ENCODE measurements around the gene TGM2.

Gene TGM2

DNA sequence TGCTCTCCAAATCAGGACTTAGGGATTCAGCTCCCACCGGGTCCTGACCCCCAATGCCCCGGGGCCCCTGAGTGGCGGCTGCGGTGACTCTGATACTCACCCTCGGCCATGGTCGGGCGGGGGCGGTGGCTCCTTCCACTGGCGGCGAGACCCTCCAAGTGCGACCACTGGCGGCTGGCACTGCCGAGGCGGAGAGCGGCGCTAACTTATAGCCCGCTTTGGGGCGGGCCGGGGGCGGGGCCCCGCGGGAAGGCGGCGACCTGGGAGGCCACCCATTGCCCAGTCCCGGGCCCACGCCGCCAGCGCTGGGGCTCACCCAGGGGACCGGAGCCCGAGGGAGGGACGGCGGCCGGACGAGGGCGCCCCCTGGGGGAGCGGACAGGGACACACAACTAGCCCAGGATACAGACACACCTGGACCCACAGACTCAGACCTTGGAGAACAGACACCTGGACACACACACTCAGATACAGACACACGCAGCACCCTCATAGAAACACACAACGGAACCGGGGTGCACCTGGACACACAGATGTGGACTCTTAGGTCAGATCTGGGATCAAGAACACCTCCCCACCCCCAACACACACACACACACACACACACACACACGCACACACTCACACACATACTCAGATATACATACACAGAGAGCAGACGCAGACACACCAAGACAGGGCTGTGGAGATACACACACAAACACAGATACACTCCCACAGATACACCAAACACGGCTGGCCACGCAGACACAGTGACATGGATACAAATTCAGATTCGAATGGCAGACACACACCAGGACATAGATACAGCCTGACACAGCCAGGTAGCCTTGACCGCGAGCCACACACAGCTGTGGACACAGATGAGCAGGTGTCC is at the start of gene TGM2:
TSS of gene TGM2 (minus strand) at position 182 of the 877 bp plus-strand sequence. CDS start at position 110, 72 bp downstream.
- no peak within 1 kb of the TSS for H3K27ac Mint-ChIP-seq
- no peaks in the 10 kb centered on the region for H3K36me3 Mint-ChIP-seq
- H3K4me1 Mint-ChIP-seq (ENCODE audit: low read depth): peaks cover 3% of the 10 kb centered on the region
- H3K4me3 Mint-ChIP-seq: no peak within 1 kb of the TSS
- no peaks in the 10 kb centered on the region for H3K9me3 Mint-ChIP-seq (ENCODE audit: low read depth)
- peaks cover 19% of the 10 kb centered on the region for H3K27me3 Mint-ChIP-seq

DNA sequence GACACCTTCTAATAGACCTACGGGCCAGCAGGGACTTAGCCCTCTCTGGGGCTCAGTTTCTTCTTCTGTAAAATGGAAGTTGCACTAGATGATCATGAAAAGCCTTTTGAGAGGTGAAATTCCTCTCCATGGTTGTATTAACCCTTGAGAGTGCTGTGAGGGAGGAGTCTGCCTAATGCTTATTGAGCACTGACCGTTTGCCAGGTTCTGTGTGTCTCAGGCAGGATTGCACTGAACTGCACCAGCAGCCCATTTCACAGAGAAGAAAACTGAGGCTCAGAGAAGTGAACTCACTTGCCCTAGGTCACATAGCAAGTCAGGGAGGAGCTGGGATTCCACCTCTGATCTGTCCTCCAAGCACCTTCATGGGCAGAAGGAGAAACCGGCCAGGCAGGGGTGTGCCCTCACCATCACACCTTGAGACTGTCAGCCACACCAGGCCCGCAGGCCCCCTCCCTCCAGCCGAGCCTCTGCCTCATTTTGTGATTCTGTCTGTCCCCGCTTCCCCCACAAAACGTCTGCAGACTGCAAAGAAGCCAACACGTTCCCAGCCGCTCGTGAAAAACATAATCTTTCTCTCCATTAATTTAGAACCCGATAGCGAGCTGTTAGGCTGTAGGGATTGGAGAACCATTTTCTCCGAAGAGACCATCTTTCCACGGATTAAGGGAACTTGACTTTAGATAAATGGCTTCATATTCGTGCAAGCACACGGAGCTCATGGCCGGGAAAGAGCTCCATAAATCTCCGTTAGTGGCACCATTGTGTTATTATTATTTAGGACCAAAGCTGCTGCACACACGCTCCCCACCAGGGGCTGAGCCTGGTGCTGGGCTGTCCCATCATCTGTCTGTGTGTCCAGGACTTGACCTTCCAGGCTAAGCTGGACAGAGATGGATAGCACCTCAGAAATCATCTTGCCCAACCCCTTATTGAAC is 49.5 kb upstream of the TGM2 start:
- no peaks in the 10 kb centered on the region for H3K9me3 Mint-ChIP-seq (ENCODE audit: low read depth)
- H3K4me3 Mint-ChIP-seq: no peak overlapping the region
- no peak overlapping the region for H3K27ac Mint-ChIP-seq
- no peaks in the 10 kb centered on the region for H3K36me3 Mint-ChIP-seq
- H3K4me1 Mint-ChIP-seq (ENCODE audit: low read depth): no peaks in the 10 kb centered on the region
- H3K27me3 Mint-ChIP-seq: peaks cover 4% of the 10 kb centered on the region

DNA sequence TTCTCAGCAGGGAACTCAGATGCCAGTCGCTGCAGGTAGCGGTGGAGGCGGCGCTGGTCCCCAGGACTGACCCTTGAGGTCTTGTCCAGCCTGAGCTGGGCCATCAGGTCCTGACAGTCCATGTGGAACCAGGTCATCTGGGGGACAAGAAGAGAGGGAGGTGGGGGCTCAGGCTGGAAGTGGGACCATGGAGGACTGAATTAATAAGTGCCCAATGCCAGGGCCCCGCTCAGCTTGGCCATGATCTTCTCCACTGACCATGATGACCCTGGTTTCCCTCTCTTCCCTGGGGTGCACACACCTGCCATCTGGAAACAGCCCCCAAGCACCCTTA is 48.5 kb upstream of the TGM2 start:
- H3K9me3 Mint-ChIP-seq (ENCODE audit: low read depth): no peaks in the 10 kb centered on the region
- no peaks in the 10 kb centered on the region for H3K4me1 Mint-ChIP-seq (ENCODE audit: low read depth)
- H3K4me3 Mint-ChIP-seq: no peak overlapping the region
- H3K27ac Mint-ChIP-seq: no peak overlapping the region
- peaks cover 2% of the 10 kb centered on the region for H3K27me3 Mint-ChIP-seq
- H3K36me3 Mint-ChIP-seq: no peaks in the 10 kb centered on the region

DNA sequence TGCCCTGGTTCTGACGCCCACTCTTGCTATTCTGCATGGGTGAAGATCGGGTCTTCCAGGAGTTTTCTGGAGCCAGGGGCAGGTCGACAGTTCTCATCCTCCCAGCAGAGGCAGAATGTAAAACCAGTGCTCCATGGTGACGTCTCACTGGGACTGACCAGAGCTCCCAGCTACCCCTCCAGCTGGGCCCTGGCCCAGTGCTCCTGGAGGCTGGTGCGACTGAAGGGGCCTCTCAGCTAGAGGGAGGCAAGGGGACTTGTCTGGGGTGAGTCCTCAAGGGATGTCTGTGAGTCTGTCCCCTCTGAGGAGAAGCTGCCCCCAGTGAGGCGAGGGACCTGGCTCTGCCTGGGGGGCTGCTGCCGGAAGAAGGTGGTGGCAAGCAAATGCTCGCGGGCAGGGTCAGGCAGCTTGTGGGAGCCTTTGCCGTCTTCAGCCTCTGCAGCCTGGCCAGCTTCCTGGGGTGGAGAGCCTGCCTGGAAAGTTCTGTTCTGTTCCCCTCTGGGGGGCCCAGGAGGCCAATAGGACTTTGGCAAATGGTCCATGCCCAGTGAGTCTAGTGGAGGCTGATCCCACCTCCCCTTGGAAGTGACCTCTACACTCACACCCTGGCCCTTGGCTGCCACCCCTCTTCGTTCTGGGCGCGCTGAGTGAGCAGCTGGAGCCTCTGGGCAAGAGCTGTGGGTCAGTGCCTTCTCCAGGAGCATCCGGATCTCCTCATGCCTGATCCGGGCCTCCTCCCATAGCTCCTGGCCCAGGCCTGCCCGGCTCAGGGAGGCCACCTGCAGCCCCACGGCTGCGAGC is 47.9 kb upstream of the TGM2 start:
- Mint-ChIP-seq H3K27me3 (peaks cover 2% of the 10 kb centered on the region), H3K4me1 (ENCODE audit: low read depth) (no peaks in the 10 kb centered on the region), H3K36me3 (no peaks in the 10 kb centered on the region), H3K9me3 (ENCODE audit: low read depth) (no peaks in the 10 kb centered on the region), H3K27ac (no peak overlapping the region), H3K4me3 (no peak overlapping the region)

DNA sequence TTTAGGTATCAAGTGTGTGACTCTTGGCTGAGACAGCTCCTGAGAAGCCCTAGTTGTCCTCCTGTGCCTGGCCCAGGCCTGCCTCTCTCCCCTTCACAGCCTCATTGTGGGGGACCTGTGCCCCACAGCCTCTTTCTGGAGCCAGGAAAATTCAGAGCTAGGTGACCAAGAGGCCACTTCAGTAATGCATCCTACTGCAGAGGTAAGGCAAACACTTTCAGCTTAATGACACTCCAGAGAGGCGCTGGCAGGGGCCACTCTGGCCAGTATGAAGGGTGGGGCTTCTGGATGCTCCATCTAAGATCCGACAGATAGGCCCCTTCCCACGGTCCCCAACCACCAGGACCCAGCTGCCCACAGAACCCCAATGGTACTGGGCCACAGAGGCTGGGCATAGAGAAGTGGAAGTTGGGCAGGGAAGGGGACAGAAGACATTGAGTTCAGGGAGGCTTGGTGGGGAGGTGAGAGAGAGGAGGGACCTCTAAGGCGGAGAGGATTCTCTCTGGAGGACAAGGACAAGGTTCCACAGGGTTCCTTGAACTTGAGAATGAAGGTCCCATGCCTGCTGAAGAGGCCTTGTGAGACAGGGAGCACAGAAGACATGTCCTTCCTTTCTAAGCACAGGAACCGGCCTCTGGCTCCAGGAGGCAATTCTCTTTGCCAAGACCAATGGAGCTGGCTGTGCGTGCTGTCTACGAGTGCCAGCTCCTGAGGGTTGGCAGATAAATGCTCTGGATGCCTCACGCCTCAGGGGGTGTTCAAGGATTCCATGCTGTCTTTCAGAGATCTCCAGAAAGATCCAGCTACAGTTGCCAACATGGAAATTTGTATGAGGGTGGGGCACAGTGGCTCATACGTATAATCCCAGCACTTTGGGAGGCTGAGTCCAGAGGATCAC is 46.4 kb upstream of the TGM2 start:
- H3K4me1 Mint-ChIP-seq (ENCODE audit: low read depth): no peaks in the 10 kb centered on the region

DNA sequence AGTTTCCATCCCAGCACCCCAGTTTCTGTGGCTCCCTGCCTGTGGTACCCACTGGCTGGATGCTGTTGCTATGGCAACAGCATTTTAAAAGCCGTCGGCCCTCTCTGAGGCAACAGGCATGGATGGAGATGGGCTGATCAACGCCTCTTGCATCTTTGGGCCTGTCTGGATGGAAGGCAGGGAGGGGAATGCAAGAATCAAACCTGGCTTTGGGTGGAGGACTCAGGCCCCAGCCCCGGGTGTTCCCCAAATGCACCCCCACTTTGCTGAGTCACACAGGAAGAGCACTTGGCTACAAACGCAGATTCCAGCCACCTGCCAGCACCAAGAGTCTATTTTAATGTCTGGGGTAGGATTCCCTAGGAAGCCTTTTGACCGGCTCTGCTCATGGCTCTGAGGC is 45.7 kb upstream of the TGM2 start:
- no peaks in the 10 kb centered on the region for H3K4me1 Mint-ChIP-seq (ENCODE audit: low read depth)
- no peak overlapping the region for H3K27ac Mint-ChIP-seq
- no peak overlapping the region for H3K4me3 Mint-ChIP-seq
- H3K36me3 Mint-ChIP-seq: no peaks in the 10 kb centered on the region
- H3K9me3 Mint-ChIP-seq (ENCODE audit: low read depth): no peaks in the 10 kb centered on the region
- H3K27me3 Mint-ChIP-seq: peaks cover 1% of the 10 kb centered on the region

More for the DNA sequence above, 46.4 kb upstream of the TGM2 start:
- peaks cover 3% of the 10 kb centered on the region for H3K27me3 Mint-ChIP-seq
- H3K4me3 Mint-ChIP-seq: no peak overlapping the region
- no peaks in the 10 kb centered on the region for H3K9me3 Mint-ChIP-seq (ENCODE audit: low read depth)
- H3K36me3 Mint-ChIP-seq: no peaks in the 10 kb centered on the region
- H3K27ac Mint-ChIP-seq: no peak overlapping the region

DNA sequence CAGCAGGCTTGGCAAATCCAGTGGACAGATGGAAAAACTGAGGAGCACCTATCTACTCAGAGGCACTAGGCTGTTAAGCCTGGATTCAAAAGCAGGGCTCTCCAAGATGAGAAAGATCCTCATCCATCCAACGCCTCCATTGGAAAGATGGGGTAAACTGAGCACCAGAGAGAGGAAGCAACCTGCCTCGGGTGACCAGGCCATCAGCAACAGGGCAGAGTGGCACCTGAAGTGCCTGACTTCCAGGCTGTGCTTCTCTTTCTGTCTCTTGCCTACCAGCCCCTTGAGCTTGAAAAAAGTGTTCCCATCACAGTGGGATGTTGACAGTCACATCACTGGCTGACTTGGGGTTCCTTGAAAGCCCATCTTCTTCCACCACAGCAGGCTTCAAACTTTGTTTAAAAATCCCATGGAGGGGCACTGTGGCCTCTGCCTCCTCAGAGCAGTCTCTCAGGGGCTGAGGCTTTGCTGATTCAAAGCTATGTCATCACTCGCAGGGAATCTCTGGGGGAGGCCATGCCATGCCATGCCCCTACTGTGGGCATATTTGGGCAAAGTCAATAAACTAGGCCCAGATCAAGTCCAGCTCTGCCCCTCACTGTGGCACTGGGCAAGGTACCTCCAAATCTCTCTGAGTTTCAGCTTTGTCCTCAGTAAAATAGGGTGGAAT is 44.8 kb upstream of the TGM2 start:
- Mint-ChIP-seq H3K27ac (no peak overlapping the region), H3K4me3 (no peak overlapping the region), H3K9me3 (ENCODE audit: low read depth) (no peaks in the 10 kb centered on the region), H3K27me3 (peaks cover 1% of the 10 kb centered on the region), H3K4me1 (ENCODE audit: low read depth) (no peaks in the 10 kb centered on the region), H3K36me3 (no peaks in the 10 kb centered on the region)

DNA sequence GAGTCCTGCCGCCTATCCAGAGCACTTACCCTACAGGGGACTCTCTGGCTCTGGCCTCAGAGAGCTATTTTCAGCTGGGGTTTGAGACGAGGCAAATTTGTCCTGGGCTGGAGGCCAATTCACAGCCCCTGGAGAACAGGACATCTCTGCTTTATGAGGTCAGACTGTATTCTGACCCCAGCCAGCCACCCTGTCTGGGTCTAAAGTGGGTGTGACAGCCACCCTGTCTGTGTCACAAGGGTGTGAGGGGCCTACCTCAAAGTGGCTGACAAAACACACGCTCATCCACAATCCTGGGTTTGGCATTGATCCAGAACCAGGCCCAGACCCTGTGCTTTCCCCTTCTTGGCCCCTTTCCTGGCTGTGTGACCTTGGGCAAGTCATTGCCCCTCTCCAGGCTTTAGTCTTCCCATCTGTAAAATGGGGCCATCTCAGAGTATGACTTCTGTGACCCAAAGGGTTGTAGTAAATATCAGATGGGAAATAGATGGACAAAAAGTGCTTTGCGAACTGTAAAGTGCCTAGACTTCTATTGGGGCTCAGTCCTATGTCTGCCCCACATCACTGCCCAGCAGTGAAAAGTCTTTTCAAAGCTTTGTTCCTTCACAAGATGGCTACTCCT is 44.1 kb upstream of the TGM2 start:
- Mint-ChIP-seq H3K36me3 (no peaks in the 10 kb centered on the region), H3K27ac (no peak overlapping the region), H3K4me1 (ENCODE audit: low read depth) (no peaks in the 10 kb centered on the region), H3K4me3 (no peak overlapping the region), H3K27me3 (peaks cover 1% of the 10 kb centered on the region), H3K9me3 (ENCODE audit: low read depth) (no peaks in the 10 kb centered on the region)

DNA sequence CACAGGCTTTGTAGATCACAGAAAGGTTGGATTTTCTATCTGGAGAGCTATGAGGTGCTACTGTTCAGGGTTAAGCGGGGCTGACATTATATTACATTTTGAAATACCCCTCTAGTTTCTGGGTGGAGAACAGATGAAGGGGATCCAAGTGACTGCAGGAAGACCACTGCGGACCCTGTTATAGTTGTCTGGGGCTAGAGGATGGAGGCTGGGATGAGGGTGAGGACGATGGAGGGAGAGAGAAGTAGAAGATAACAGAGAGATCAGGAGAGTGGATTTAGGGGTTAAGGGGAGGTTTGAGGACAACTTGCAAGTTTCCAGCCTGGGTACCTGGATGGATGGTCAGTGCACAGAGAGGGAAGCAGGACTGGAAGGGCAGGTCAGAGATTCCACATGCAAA is 43.5 kb upstream of the TGM2 start:
- H3K4me3 Mint-ChIP-seq: no peak overlapping the region
- H3K4me1 Mint-ChIP-seq (ENCODE audit: low read depth): no peaks in the 10 kb centered on the region
- no peaks in the 10 kb centered on the region for H3K36me3 Mint-ChIP-seq
- no peak overlapping the region for H3K27ac Mint-ChIP-seq
- H3K9me3 Mint-ChIP-seq (ENCODE audit: low read depth): no peaks in the 10 kb centered on the region
- H3K27me3 Mint-ChIP-seq: peaks cover 1% of the 10 kb centered on the region

DNA sequence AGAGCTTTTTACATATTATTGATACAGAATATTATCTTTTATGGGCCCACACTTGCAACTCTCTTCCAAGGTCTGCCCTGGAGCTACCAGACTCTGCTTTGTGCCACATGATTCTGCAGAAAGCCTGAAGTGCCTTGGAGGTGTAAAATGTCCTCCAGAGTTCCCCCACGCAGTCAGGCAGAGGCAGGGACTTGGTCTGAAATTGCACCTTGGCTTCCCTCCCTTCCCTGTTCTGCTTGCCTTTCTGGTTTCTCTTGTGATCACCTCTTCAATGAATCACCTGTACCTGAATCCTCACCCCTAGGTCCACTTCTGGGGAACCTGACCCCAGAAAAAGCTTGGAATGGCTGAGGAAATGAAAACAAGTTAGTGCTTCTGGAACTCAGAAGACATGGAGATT is 43.0 kb upstream of the TGM2 start:
- Mint-ChIP-seq H3K4me1 (ENCODE audit: low read depth) (no peaks in the 10 kb centered on the region), H3K9me3 (ENCODE audit: low read depth) (no peaks in the 10 kb centered on the region), H3K4me3 (no peak overlapping the region), H3K27me3 (peaks cover 1% of the 10 kb centered on the region), H3K27ac (no peak overlapping the region), H3K36me3 (no peaks in the 10 kb centered on the region)

DNA sequence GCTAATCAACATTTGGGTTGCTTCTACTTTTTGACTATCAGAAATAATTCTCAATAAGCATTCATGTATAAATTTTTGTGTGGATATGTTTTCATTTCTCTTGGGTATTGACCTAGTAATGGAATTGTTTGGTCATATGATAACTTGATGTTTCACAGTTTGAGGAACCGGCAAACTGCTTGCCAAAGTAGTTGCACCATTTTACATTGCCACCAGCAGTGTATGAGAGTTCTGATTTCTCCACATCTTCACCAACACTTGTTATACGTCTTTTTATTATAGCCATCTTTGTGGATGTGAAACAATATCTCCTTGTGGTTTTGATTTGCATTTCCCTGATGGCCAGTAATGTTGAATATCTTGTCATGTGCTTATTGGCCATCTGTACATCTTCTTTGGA is 42.6 kb upstream of the TGM2 start:
- Mint-ChIP-seq H3K4me1 (ENCODE audit: low read depth) (no peaks in the 10 kb centered on the region), H3K9me3 (ENCODE audit: low read depth) (no peaks in the 10 kb centered on the region), H3K27me3 (peaks cover 1% of the 10 kb centered on the region), H3K36me3 (no peaks in the 10 kb centered on the region), H3K27ac (no peak overlapping the region), H3K4me3 (no peak overlapping the region)

DNA sequence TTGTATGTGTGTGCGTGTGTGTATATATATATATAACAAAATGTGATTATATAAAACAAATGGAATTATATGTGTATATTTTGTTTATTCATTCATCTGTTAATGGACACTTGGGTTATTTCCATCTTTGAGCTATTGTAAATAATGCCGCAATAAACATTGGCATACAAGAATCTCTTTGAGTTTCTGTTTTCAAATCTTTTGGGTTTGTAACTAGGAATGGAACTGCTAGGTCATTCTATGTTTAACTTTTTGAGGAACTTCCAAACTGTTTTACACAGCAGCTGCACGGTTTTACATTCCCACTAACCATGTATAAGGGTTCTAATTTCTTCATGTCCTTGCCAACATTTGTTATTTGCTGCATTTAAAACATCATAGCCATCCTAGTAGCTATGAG is 39.9 kb upstream of the TGM2 start:
- Mint-ChIP-seq H3K27ac (no peak overlapping the region), H3K36me3 (no peaks in the 10 kb centered on the region), H3K4me3 (no peak overlapping the region), H3K9me3 (ENCODE audit: low read depth) (no peaks in the 10 kb centered on the region), H3K4me1 (ENCODE audit: low read depth) (no peaks in the 10 kb centered on the region), H3K27me3 (peaks cover 1% of the 10 kb centered on the region)

DNA sequence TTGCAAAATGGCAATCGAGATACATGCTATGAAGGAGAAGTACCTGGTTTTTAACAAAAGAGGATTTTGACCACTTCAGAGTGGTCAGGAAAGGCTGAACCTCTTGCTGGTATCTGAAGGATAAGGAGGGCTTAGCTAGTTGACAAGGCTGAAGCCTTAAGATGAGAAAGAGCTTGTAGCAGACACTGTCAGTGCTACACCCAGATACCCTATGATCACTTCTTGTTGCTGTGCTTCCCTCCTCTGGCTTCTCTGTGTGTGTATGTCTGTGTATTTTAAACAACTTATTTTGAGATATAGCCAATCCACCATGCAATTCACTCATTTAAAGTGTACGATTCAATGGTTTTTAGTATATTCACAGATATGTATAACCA is 38.9 kb upstream of the TGM2 start:
- no peaks in the 10 kb centered on the region for H3K4me1 Mint-ChIP-seq (ENCODE audit: low read depth)
- peaks cover 1% of the 10 kb centered on the region for H3K27me3 Mint-ChIP-seq
- no peaks in the 10 kb centered on the region for H3K36me3 Mint-ChIP-seq
- no peak overlapping the region for H3K27ac Mint-ChIP-seq
- H3K4me3 Mint-ChIP-seq: no peak overlapping the region
- no peaks in the 10 kb centered on the region for H3K9me3 Mint-ChIP-seq (ENCODE audit: low read depth)

All from activated naive CD8-positive, alpha-beta T cell (primary cell).